GM23338 (cell line): Measurements from ENCODE around the gene TSR3. TPM values are rescaled to one million over a fixed set of nuclear protein-coding genes. Genes with fewer than 3 reads are reported as not detected.

Experiments used
- ATAC-seq: fragments of 200-7000 bp; cut with Tn5 transposase; 3 replicates; pipeline ENCODE4 v1.9.1; 2020
- DNase-seq: peaks from one replicate; pipeline ENCODE4 v3.0.0-alpha.2; 2015; ENCODE audit warnings: low spot score
- H2AFZ ChIP-seq: fragments of 200-600 bp; sonication (generic); 2 replicates; pipeline ENCODE4 v1.8.0; 2016; ENCODE audit warnings: antibody characterized with exemption, mild to moderate bottlenecking, moderate library complexity
- H3F3A ChIP-seq: fragments of 200-600 bp; sonication (generic); replicated peaks from 2 replicates; pipeline ENCODE4 v1.8.0; 2017; ENCODE audit warnings: antibody characterized with exemption, mixed run types, low read depth
- H3K27ac ChIP-seq: fragments of 200-600 bp; sonication (generic); 2 replicates; pipeline ENCODE4 v1.6.1; 2016; ENCODE audit warnings: low read depth
- H3K27me3 ChIP-seq: fragments of 200-600 bp; sonication (generic); 2 replicates; pipeline ENCODE4 v1.8.0; 2016; ENCODE audit warnings: mild to moderate bottlenecking, mixed run types, moderate library complexity; ENCODE audit not compliant: insufficient read depth
- H3K36me3 ChIP-seq: fragments of 200-600 bp; sonication (generic); 2 replicates; pipeline ENCODE4 v1.8.0; 2016; ENCODE audit warnings: mild to moderate bottlenecking; ENCODE audit not compliant: insufficient read depth
- H3K4me1 ChIP-seq: fragments of 200-600 bp; sonication (generic); 2 replicates; pipeline ENCODE4 v1.8.0; 2016; ENCODE audit warnings: mild to moderate bottlenecking, moderate library complexity; ENCODE audit not compliant: insufficient read depth
- H3K4me2 ChIP-seq: fragments of 200-600 bp; sonication (generic); 2 replicates; pipeline ENCODE4 v1.7.1; 2017; ENCODE audit warnings: mixed run types
- H3K4me3 ChIP-seq: fragments of 200-600 bp; sonication (generic); 2 replicates; pipeline ENCODE4 v1.6.1; 2016; ENCODE audit warnings: mixed run types
- H3K79me2 ChIP-seq: fragments of 200-600 bp; sonication (generic); replicated peaks from 2 replicates; pipeline ENCODE4 v1.8.0; 2017; ENCODE audit warnings: mild to moderate bottlenecking; ENCODE audit not compliant: insufficient read depth
- H3K9me2 ChIP-seq: fragments of 200-600 bp; sonication (generic); 2 replicates; pipeline ENCODE4 v1.8.0; 2017; ENCODE audit not compliant: insufficient read depth
- H4K20me1 ChIP-seq: fragments of 200-600 bp; sonication (generic); replicated peaks from 2 replicates; pipeline ENCODE4 v1.8.0; 2017; ENCODE audit warnings: mild to moderate bottlenecking; ENCODE audit not compliant: insufficient read depth
- H3K27ac Mint-ChIP-seq: 2 replicates; pipeline ENCODE4 v1.8.0; 2020; ENCODE audit warnings: inconsistent platforms, mild to moderate bottlenecking, moderate library complexity, mixed read lengths
- H3K27me3 Mint-ChIP-seq: 3 replicates; pipeline ENCODE4 v1.8.0; 2022; ENCODE audit warnings: low read depth, mild to moderate bottlenecking, moderate library complexity, mixed read lengths, inconsistent platforms; ENCODE audit not compliant: insufficient read depth, poor library complexity
- H3K36me3 Mint-ChIP-seq: 3 replicates; pipeline ENCODE4 v1.8.0; 2021; ENCODE audit warnings: low read depth, mild to moderate bottlenecking, inconsistent platforms, moderate library complexity, mixed read lengths
- H3K4me1 Mint-ChIP-seq: 3 replicates; pipeline ENCODE4 v1.8.0; 2020; ENCODE audit warnings: mild to moderate bottlenecking, inconsistent platforms, mixed read lengths
- H3K4me3 Mint-ChIP-seq: 3 replicates; pipeline ENCODE4 v1.8.0; 2021; ENCODE audit warnings: moderate library complexity, mild to moderate bottlenecking, inconsistent platforms, mixed read lengths
- H3K9me3 Mint-ChIP-seq: 3 replicates; pipeline ENCODE4 v1.8.0; 2020; ENCODE audit warnings: moderate library complexity, mild to moderate bottlenecking, inconsistent platforms, mixed read lengths
- CREB1 ChIP-seq: fragments of 250-450 bp; sonication (Bioruptor Pico); IDR thresholded peaks from 2 replicates; pipeline ENCODE4 v1.5.0; 2020; ENCODE audit warnings: low read depth, mild to moderate bottlenecking, moderate library complexity
- EZH2 ChIP-seq: fragments of 200-600 bp; sonication (generic); IDR thresholded peaks from one replicate; pipeline ENCODE4 v1.8.0; 2017; ENCODE audit warnings: antibody characterized with exemption, mild to moderate bottlenecking, low read depth; ENCODE audit not compliant: unreplicated experiment
- EZH2phosphoT487 ChIP-seq: fragments of 200-600 bp; sonication (generic); IDR thresholded peaks from one replicate; pipeline ENCODE4 v1.8.1; 2018; ENCODE audit warnings: antibody characterized with exemption; ENCODE audit not compliant: unreplicated experiment
- JUNB ChIP-seq: IDR thresholded peaks from one replicate; pipeline ENCODE4 v1.6.1; 2016; ENCODE audit warnings: antibody characterized with exemption; ENCODE audit not compliant: unreplicated experiment
- NANOG ChIP-seq: IDR thresholded peaks from 2 replicates; pipeline ENCODE4 v1.6.1; 2016; ENCODE audit warnings: antibody characterized with exemption, borderline replicate concordance
- POLR2AphosphoS5 ChIP-seq: IDR thresholded peaks from 2 replicates; pipeline ENCODE4 v1.6.1; 2016; ENCODE audit warnings: antibody characterized with exemption, low read depth
- ZNF114 ChIP-seq: fragments of 250-450 bp; sonication (Bioruptor Pico); IDR thresholded peaks from 2 replicates; pipeline ENCODE4 v1.5.0; 2020; ENCODE audit warnings: mild to moderate bottlenecking, moderate library complexity
- polyA plus RNA-seq: library from polyadenylated mRNA; unstranded; fragments of >200 nt; fragmentation: Nextera tagmentation; extraction: Ambion mirVana; gene quantifications from 2 replicates; pipeline ENCODE4 v1.2.1, GENCODE V29; 2016
- total RNA-seq: library from RNA; depleted of rRNA; stranded (reverse); fragments of >200 nt; shearing (Covaris generic); gene quantifications from 2 replicates; pipeline ENCODE4 v1.2.3, GENCODE V29; 2014
- TF ChIP-seq, protein P1 (sequence below): fragments of 250-450 bp; sonication (Bioruptor Pico); IDR thresholded peaks from 2 replicates; pipeline ENCODE4 v1.5.0; 2020; ENCODE audit warnings: mild to moderate bottlenecking, moderate library complexity
- TF ChIP-seq, protein P2 (sequence below): IDR thresholded peaks from one replicate; pipeline ENCODE4 v1.6.1; 2018; ENCODE audit warnings: antibody characterized with exemption; ENCODE audit not compliant: unreplicated experiment

Gene TSR3
- total and polyA plus RNA-seq, 2 experiments from 2014 or later, result 58.5 to 97.3 TPM

DNA sequence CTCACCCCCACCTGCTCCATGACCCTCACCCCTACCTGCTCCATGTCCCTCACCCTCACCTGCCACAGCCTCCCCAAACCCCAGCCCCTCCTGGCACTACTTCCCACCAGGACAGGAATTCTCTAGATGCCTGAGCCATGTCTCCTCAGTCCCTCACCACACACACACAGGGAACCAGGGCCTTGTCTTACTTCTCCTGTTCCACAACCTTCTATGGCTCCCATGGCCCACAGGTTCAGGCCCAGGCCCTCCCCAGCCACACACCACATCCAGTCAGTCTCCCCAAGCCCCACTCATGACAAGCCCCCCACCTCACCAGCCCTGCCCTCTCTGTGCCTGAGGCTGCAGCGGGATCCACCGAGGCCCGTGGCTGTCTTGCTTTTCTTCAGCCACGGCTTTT is 45.3 kb downstream of the TSR3 start (continued):
- TF ChIP-seq, protein P1, sequence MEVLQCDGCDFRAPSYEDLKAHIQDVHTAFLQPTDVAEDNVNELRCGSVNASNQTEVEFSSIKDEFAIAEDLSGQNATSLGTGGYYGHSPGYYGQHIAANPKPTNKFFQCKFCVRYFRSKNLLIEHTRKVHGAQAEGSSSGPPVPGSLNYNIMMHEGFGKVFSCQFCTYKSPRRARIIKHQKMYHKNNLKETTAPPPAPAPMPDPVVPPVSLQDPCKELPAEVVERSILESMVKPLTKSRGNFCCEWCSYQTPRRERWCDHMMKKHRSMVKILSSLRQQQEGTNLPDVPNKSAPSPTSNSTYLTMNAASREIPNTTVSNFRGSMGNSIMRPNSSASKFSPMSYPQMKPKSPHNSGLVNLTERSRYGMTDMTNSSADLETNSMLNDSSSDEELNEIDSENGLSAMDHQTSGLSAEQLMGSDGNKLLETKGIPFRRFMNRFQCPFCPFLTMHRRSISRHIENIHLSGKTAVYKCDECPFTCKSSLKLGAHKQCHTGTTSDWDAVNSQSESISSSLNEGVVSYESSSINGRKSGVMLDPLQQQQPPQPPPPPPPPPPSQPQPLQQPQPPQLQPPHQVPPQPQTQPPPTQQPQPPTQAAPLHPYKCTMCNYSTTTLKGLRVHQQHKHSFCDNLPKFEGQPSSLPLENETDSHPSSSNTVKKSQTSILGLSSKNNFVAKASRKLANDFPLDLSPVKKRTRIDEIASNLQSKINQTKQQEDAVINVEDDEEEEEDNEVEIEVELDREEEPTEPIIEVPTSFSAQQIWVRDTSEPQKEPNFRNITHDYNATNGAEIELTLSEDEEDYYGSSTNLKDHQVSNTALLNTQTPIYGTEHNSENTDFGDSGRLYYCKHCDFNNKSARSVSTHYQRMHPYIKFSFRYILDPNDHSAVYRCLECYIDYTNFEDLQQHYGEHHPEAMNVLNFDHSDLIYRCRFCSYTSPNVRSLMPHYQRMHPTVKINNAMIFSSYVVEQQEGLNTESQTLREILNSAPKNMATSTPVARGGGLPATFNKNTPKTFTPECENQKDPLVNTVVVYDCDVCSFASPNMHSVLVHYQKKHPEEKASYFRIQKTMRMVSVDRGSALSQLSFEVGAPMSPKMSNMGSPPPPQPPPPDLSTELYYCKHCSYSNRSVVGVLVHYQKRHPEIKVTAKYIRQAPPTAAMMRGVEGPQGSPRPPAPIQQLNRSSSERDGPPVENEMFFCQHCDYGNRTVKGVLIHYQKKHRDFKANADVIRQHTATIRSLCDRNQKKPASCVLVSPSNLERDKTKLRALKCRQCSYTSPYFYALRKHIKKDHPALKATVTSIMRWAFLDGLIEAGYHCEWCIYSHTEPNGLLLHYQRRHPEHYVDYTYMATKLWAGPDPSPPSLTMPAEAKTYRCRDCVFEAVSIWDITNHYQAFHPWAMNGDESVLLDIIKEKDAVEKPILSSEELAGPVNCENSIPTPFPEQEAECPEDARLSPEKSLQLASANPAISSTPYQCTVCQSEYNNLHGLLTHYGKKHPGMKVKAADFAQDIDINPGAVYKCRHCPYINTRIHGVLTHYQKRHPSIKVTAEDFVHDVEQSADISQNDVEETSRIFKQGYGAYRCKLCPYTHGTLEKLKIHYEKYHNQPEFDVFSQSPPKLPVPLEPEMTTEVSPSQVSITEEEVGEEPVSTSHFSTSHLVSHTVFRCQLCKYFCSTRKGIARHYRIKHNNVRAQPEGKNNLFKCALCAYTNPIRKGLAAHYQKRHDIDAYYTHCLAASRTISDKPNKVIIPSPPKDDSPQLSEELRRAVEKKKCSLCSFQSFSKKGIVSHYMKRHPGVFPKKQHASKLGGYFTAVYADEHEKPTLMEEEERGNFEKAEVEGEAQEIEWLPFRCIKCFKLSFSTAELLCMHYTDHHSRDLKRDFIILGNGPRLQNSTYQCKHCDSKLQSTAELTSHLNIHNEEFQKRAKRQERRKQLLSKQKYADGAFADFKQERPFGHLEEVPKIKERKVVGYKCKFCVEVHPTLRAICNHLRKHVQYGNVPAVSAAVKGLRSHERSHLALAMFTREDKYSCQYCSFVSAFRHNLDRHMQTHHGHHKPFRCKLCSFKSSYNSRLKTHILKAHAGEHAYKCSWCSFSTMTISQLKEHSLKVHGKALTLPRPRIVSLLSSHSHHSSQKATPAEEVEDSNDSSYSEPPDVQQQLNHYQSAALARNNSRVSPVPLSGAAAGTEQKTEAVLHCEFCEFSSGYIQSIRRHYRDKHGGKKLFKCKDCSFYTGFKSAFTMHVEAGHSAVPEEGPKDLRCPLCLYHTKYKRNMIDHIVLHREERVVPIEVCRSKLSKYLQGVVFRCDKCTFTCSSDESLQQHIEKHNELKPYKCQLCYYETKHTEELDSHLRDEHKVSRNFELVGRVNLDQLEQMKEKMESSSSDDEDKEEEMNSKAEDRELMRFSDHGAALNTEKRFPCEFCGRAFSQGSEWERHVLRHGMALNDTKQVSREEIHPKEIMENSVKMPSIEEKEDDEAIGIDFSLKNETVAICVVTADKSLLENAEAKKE (CRISPR knock-in tag), result no peak

DNA sequence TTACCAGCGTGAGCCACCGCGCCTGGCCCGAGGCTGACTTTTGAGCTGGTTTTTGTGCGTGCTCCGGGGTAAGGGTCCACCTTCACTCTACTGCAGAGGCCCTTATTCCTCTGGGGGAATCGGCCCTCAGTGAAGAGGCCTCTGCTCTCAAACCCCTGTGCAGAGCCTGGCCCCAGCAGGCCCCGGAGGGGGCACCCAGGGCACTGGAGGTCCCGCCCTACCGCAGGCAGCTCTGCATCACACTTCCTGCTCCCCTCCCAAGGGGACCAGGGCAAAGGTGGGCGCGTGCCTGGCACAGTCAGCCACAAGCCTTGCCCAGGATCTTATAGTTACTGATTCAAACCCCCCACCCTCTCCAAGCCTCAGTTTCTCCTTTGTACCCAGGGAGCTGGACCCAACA is 45.9 kb downstream of the TSR3 start:
- Histone ChIP-seq H3K79me2 (peaks cover 10% of the 10 kb centered on the region), H3K27me3 (no peaks in the 10 kb centered on the region), H3F3A (peaks cover 8% of the 10 kb centered on the region), H3K9me2 (no peaks in the 10 kb centered on the region), H3K36me3 (no peaks in the 10 kb centered on the region), H2AFZ (no peak overlapping the region), H4K20me1 (peaks cover 9% of the 10 kb centered on the region), H3K27ac (no peak overlapping the region), H3K4me3 (no peak overlapping the region), H3K4me2 (no peak overlapping the region), H3K4me1 (peaks cover 10% of the 10 kb centered on the region)
- H3K27ac Mint-ChIP-seq, result no peak overlapping the region
- DNase-seq, result no peak
- no peak overlapping the region for H3K4me3 Mint-ChIP-seq
- peaks cover 8% of the 10 kb centered on the region for H3K36me3 Mint-ChIP-seq
- no peak for ATAC-seq
- no peaks in the 10 kb centered on the region; the same call in 2 of the 3 replicates for H3K9me3 Mint-ChIP-seq
- H3K27me3 Mint-ChIP-seq, result peaks cover 32% of the 10 kb centered on the region
- peaks cover 13% of the 10 kb centered on the region for H3K4me1 Mint-ChIP-seq
- TF ChIP-seq CREB1 (CRISPR knock-in tag) (no peak), POLR2AphosphoS5 (no peak), EZH2 (no peak), ZNF114 (CRISPR knock-in tag) (no peak), JUNB (no peak), EZH2phosphoT487 (no peak), NANOG (no peak)
- TF ChIP-seq, protein P2, sequence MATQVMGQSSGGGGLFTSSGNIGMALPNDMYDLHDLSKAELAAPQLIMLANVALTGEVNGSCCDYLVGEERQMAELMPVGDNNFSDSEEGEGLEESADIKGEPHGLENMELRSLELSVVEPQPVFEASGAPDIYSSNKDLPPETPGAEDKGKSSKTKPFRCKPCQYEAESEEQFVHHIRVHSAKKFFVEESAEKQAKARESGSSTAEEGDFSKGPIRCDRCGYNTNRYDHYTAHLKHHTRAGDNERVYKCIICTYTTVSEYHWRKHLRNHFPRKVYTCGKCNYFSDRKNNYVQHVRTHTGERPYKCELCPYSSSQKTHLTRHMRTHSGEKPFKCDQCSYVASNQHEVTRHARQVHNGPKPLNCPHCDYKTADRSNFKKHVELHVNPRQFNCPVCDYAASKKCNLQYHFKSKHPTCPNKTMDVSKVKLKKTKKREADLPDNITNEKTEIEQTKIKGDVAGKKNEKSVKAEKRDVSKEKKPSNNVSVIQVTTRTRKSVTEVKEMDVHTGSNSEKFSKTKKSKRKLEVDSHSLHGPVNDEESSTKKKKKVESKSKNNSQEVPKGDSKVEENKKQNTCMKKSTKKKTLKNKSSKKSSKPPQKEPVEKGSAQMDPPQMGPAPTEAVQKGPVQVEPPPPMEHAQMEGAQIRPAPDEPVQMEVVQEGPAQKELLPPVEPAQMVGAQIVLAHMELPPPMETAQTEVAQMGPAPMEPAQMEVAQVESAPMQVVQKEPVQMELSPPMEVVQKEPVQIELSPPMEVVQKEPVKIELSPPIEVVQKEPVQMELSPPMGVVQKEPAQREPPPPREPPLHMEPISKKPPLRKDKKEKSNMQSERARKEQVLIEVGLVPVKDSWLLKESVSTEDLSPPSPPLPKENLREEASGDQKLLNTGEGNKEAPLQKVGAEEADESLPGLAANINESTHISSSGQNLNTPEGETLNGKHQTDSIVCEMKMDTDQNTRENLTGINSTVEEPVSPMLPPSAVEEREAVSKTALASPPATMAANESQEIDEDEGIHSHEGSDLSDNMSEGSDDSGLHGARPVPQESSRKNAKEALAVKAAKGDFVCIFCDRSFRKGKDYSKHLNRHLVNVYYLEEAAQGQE, result no peak
